GM23338 (cell line): ENCODE measurements around the gene EVI5. TPM values are rescaled to one million over a fixed set of nuclear protein-coding genes. Genes with fewer than 3 reads are reported as not detected.

Source experiments
- ATAC-seq: fragments of 200-7000 bp; cut with Tn5 transposase; 3 replicates; pipeline ENCODE4 v1.9.1; 2020
- DNase-seq: peaks from one replicate; pipeline ENCODE4 v3.0.0-alpha.2; 2015; ENCODE audit warnings: low spot score
- H2AFZ ChIP-seq: fragments of 200-600 bp; sonication (generic); 2 replicates; pipeline ENCODE4 v1.8.0; 2016; ENCODE audit warnings: antibody characterized with exemption, mild to moderate bottlenecking, moderate library complexity
- H3F3A ChIP-seq: fragments of 200-600 bp; sonication (generic); replicated peaks from 2 replicates; pipeline ENCODE4 v1.8.0; 2017; ENCODE audit warnings: antibody characterized with exemption, mixed run types, low read depth
- H3K27ac ChIP-seq: fragments of 200-600 bp; sonication (generic); 2 replicates; pipeline ENCODE4 v1.6.1; 2016; ENCODE audit warnings: low read depth
- H3K27me3 ChIP-seq: fragments of 200-600 bp; sonication (generic); 2 replicates; pipeline ENCODE4 v1.8.0; 2016; ENCODE audit warnings: mild to moderate bottlenecking, mixed run types, moderate library complexity; ENCODE audit not compliant: insufficient read depth
- H3K36me3 ChIP-seq: fragments of 200-600 bp; sonication (generic); 2 replicates; pipeline ENCODE4 v1.8.0; 2016; ENCODE audit warnings: mild to moderate bottlenecking; ENCODE audit not compliant: insufficient read depth
- H3K4me1 ChIP-seq: fragments of 200-600 bp; sonication (generic); 2 replicates; pipeline ENCODE4 v1.8.0; 2016; ENCODE audit warnings: mild to moderate bottlenecking, moderate library complexity; ENCODE audit not compliant: insufficient read depth
- H3K4me2 ChIP-seq: fragments of 200-600 bp; sonication (generic); 2 replicates; pipeline ENCODE4 v1.7.1; 2017; ENCODE audit warnings: mixed run types
- H3K4me3 ChIP-seq: fragments of 200-600 bp; sonication (generic); 2 replicates; pipeline ENCODE4 v1.6.1; 2016; ENCODE audit warnings: mixed run types
- H3K79me2 ChIP-seq: fragments of 200-600 bp; sonication (generic); replicated peaks from 2 replicates; pipeline ENCODE4 v1.8.0; 2017; ENCODE audit warnings: mild to moderate bottlenecking; ENCODE audit not compliant: insufficient read depth
- H3K9me2 ChIP-seq: fragments of 200-600 bp; sonication (generic); 2 replicates; pipeline ENCODE4 v1.8.0; 2017; ENCODE audit not compliant: insufficient read depth
- H4K20me1 ChIP-seq: fragments of 200-600 bp; sonication (generic); replicated peaks from 2 replicates; pipeline ENCODE4 v1.8.0; 2017; ENCODE audit warnings: mild to moderate bottlenecking; ENCODE audit not compliant: insufficient read depth
- H3K27ac Mint-ChIP-seq: 2 replicates; pipeline ENCODE4 v1.8.0; 2020; ENCODE audit warnings: inconsistent platforms, mild to moderate bottlenecking, moderate library complexity, mixed read lengths
- H3K27me3 Mint-ChIP-seq: 3 replicates; pipeline ENCODE4 v1.8.0; 2022; ENCODE audit warnings: low read depth, mild to moderate bottlenecking, moderate library complexity, mixed read lengths, inconsistent platforms; ENCODE audit not compliant: insufficient read depth, poor library complexity
- H3K36me3 Mint-ChIP-seq: 3 replicates; pipeline ENCODE4 v1.8.0; 2021; ENCODE audit warnings: low read depth, mild to moderate bottlenecking, inconsistent platforms, moderate library complexity, mixed read lengths
- H3K4me1 Mint-ChIP-seq: 3 replicates; pipeline ENCODE4 v1.8.0; 2020; ENCODE audit warnings: mild to moderate bottlenecking, inconsistent platforms, mixed read lengths
- H3K4me3 Mint-ChIP-seq: 3 replicates; pipeline ENCODE4 v1.8.0; 2021; ENCODE audit warnings: moderate library complexity, mild to moderate bottlenecking, inconsistent platforms, mixed read lengths
- H3K9me3 Mint-ChIP-seq: 3 replicates; pipeline ENCODE4 v1.8.0; 2020; ENCODE audit warnings: moderate library complexity, mild to moderate bottlenecking, inconsistent platforms, mixed read lengths
- CREB1 ChIP-seq: fragments of 250-450 bp; sonication (Bioruptor Pico); IDR thresholded peaks from 2 replicates; pipeline ENCODE4 v1.5.0; 2020; ENCODE audit warnings: low read depth, mild to moderate bottlenecking, moderate library complexity
- CTCF ChIP-seq, 2 experiments: fragments of 200-600 bp in 1 of 2; sonication (generic) in 1 of 2; conservative IDR thresholded peaks; 2 replicates each; pipeline versions ENCODE4 v1.5.1 to v1.6.1; 2016 to 2017; ENCODE audit warnings: antibody characterized with exemption in 2 of 2, low read depth in 2 of 2, mild to moderate bottlenecking in 2 of 2, moderate library complexity in 1 of 2
- EZH2 ChIP-seq: fragments of 200-600 bp; sonication (generic); IDR thresholded peaks from one replicate; pipeline ENCODE4 v1.8.0; 2017; ENCODE audit warnings: antibody characterized with exemption, mild to moderate bottlenecking, low read depth; ENCODE audit not compliant: unreplicated experiment
- EZH2phosphoT487 ChIP-seq: fragments of 200-600 bp; sonication (generic); IDR thresholded peaks from one replicate; pipeline ENCODE4 v1.8.1; 2018; ENCODE audit warnings: antibody characterized with exemption; ENCODE audit not compliant: unreplicated experiment
- JUNB ChIP-seq: IDR thresholded peaks from one replicate; pipeline ENCODE4 v1.6.1; 2016; ENCODE audit warnings: antibody characterized with exemption; ENCODE audit not compliant: unreplicated experiment
- NANOG ChIP-seq: IDR thresholded peaks from 2 replicates; pipeline ENCODE4 v1.6.1; 2016; ENCODE audit warnings: antibody characterized with exemption, borderline replicate concordance
- POLR2AphosphoS5 ChIP-seq: IDR thresholded peaks from 2 replicates; pipeline ENCODE4 v1.6.1; 2016; ENCODE audit warnings: antibody characterized with exemption, low read depth
- REST ChIP-seq: IDR thresholded peaks from one replicate; pipeline ENCODE4 v1.6.1; 2018; ENCODE audit warnings: antibody characterized with exemption; ENCODE audit not compliant: unreplicated experiment
- STAT1 ChIP-seq: IDR thresholded peaks from one replicate; pipeline ENCODE4 v1.6.1; 2016; ENCODE audit warnings: antibody characterized with exemption; ENCODE audit not compliant: unreplicated experiment
- ZNF114 ChIP-seq: fragments of 250-450 bp; sonication (Bioruptor Pico); IDR thresholded peaks from 2 replicates; pipeline ENCODE4 v1.5.0; 2020; ENCODE audit warnings: mild to moderate bottlenecking, moderate library complexity
- ZNF331 ChIP-seq: fragments of 250-450 bp; sonication (Bioruptor Pico); IDR thresholded peaks from 2 replicates; pipeline ENCODE4 v1.5.0; 2020; ENCODE audit warnings: low read depth, mild to moderate bottlenecking, moderate library complexity
- ZNF462 ChIP-seq: fragments of 250-450 bp; sonication (Bioruptor Pico); IDR thresholded peaks from 2 replicates; pipeline ENCODE4 v1.5.0; 2020; ENCODE audit warnings: mild to moderate bottlenecking, moderate library complexity
- polyA plus RNA-seq: library from polyadenylated mRNA; unstranded; fragments of >200 nt; fragmentation: Nextera tagmentation; extraction: Ambion mirVana; gene quantifications from 2 replicates; pipeline ENCODE4 v1.2.1, GENCODE V29; 2016
- total RNA-seq: library from RNA; depleted of rRNA; stranded (reverse); fragments of >200 nt; shearing (Covaris generic); gene quantifications from 2 replicates; pipeline ENCODE4 v1.2.3, GENCODE V29; 2014
- TF ChIP-seq, protein P1 (sequence below): IDR thresholded peaks from 2 replicates; pipeline ENCODE4 v1.6.1; 2016; ENCODE audit warnings: antibody characterized with exemption

Gene EVI5
- total and polyA plus RNA-seq, 2 experiments from 2014 or later, result 15.6 to 24.8 TPM

GRCh38 chr1:92509619-92510018, 275.3 kb downstream of the EVI5 start:
- H3K27ac Mint-ChIP-seq, result no peak overlapping the region
- Histone ChIP-seq H3F3A (no peaks in the 10 kb centered on the region), H2AFZ (no peak overlapping the region), H3K27ac (no peak overlapping the region), H4K20me1 (no peaks in the 10 kb centered on the region), H3K4me2 (no peak overlapping the region), H3K4me1 (no peaks in the 10 kb centered on the region), H3K4me3 (no peak overlapping the region), H3K27me3 (no peaks in the 10 kb centered on the region), H3K9me2 (no peaks in the 10 kb centered on the region), H3K36me3 (no peaks in the 10 kb centered on the region), H3K79me2 (no peaks in the 10 kb centered on the region)
- TF ChIP-seq CREB1, result no peak
- no peak for TF ChIP-seq POLR2AphosphoS5
- no peak for TF ChIP-seq STAT1
- no peak for TF ChIP-seq REST
- TF ChIP-seq CTCF (conservative IDR thresholded peaks at IDR 0.05; ENCODE audit: low read depth in 2 of 2), result no peak
- no peak for TF ChIP-seq EZH2
- TF ChIP-seq ZNF462 (CRISPR knock-in tag), result no peak
- TF ChIP-seq, protein P1, sequence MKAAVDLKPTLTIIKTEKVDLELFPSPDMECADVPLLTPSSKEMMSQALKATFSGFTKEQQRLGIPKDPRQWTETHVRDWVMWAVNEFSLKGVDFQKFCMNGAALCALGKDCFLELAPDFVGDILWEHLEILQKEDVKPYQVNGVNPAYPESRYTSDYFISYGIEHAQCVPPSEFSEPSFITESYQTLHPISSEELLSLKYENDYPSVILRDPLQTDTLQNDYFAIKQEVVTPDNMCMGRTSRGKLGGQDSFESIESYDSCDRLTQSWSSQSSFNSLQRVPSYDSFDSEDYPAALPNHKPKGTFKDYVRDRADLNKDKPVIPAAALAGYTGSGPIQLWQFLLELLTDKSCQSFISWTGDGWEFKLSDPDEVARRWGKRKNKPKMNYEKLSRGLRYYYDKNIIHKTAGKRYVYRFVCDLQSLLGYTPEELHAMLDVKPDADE, result no peak
- no peak for TF ChIP-seq ZNF114 (CRISPR knock-in tag)
- TF ChIP-seq EZH2phosphoT487, result no peak
- TF ChIP-seq NANOG, result no peak
- no peak for TF ChIP-seq ZNF331 (CRISPR knock-in tag)
- no peak for TF ChIP-seq JUNB
- ATAC-seq, result no peak
- DNase-seq, result no peak
- H3K4me1 Mint-ChIP-seq, result no peaks in the 10 kb centered on the region
- no peak overlapping the region for H3K4me3 Mint-ChIP-seq
- H3K36me3 Mint-ChIP-seq, result no peaks in the 10 kb centered on the region
- no peaks in the 10 kb centered on the region for H3K27me3 Mint-ChIP-seq
- H3K9me3 Mint-ChIP-seq, result no peaks in the 10 kb centered on the region
